Liver (tissue), 9 donors: Measurements from ENCODE around the gene SH3D19. TPM values are rescaled to one million over a fixed set of nuclear protein-coding genes. Genes with fewer than 3 reads are reported as not detected.

Experiments
- DNase-seq: peaks from one replicate; pipeline ENCODE4 v3.0.0-alpha.2; 2017; ENCODE audit warnings: low spot score
- H3K27ac ChIP-seq, 2 donors: one replicate each; pipeline ENCODE4 v1.7.0; 2013; ENCODE audit warnings: inconsistent platforms in 2 of 2, low read length in 2 of 2, control low read depth in 1 of 2, low read depth in 1 of 2, mild to moderate bottlenecking in 1 of 2
- H3K27me3 ChIP-seq, 4 donors: one replicate each; pipeline versions ENCODE4 v1.6.1 to v1.7.0; 2013; ENCODE audit warnings: low read length in 3 of 4, inconsistent platforms in 1 of 4, mild to moderate bottlenecking in 1 of 4, moderate library complexity in 1 of 4; ENCODE audit not compliant: control insufficient read depth in 4 of 4, insufficient read depth in 4 of 4
- H3K36me3 ChIP-seq, 4 donors: one replicate each; pipeline versions ENCODE4 v1.6.1 to v1.7.0; 2013; ENCODE audit warnings: low read length in 3 of 4, mild to moderate bottlenecking in 3 of 4, low read depth in 1 of 4, moderate library complexity in 1 of 4; ENCODE audit not compliant: control insufficient read depth in 4 of 4, insufficient read depth in 3 of 4
- H3K4me1 ChIP-seq, 4 donors: one replicate each; pipeline versions ENCODE4 v1.6.1 to v1.7.0; 2013; ENCODE audit warnings: low read length in 3 of 4, mild to moderate bottlenecking in 3 of 4, moderate library complexity in 1 of 4; ENCODE audit not compliant: control insufficient read depth in 4 of 4, insufficient read depth in 4 of 4
- H3K4me3 ChIP-seq, 3 donors: one replicate each; pipeline versions ENCODE4 v1.6.1 to v1.7.0; 2013; ENCODE audit warnings: low read length in 3 of 3, control low read depth in 1 of 3, low read depth in 1 of 3, mild to moderate bottlenecking in 1 of 3
- H3K9ac ChIP-seq, 2 donors: one replicate each; pipeline ENCODE4 v1.7.0; 2013; ENCODE audit warnings: low read length in 2 of 2, mild to moderate bottlenecking in 2 of 2, moderate library complexity in 2 of 2, control low read depth in 1 of 2, low read depth in 1 of 2
- H3K9me3 ChIP-seq, 4 donors: one replicate each; pipeline versions ENCODE4 v1.6.1 to v1.7.0; 2013; ENCODE audit warnings: low read length in 3 of 4; ENCODE audit not compliant: control insufficient read depth in 4 of 4
- EGR1 ChIP-seq, 2 donors: IDR thresholded peaks; 2 replicates each; pipeline ENCODE4 v1.6.1; 2016 to 2018; ENCODE audit warnings: antibody characterized with exemption in 2 of 2, low read depth in 2 of 2
- FOXA1 ChIP-seq: IDR thresholded peaks from 2 replicates; pipeline ENCODE4 v1.6.1; 2016; ENCODE audit warnings: antibody characterized with exemption
- FOXA2 ChIP-seq: IDR thresholded peaks from 2 replicates; pipeline ENCODE4 v1.6.1; 2016; ENCODE audit warnings: antibody characterized with exemption
- GABPA ChIP-seq, 2 donors: IDR thresholded peaks in 1 of 2; conservative IDR thresholded peaks in 1 of 2; 2 replicates each; pipeline ENCODE4 v1.6.1; 2016; ENCODE audit warnings: antibody characterized with exemption in 2 of 2, mild to moderate bottlenecking in 1 of 2, moderate library complexity in 1 of 2
- HNF4A ChIP-seq, 2 donors: conservative IDR thresholded peaks; 2 replicates each; pipeline ENCODE4 v1.6.1; 2016; ENCODE audit warnings: antibody characterized with exemption in 2 of 2, mild to moderate bottlenecking in 2 of 2
- HNF4G ChIP-seq: IDR thresholded peaks from 2 replicates; pipeline ENCODE4 v1.6.1; 2016; ENCODE audit warnings: antibody characterized with exemption
- JUND ChIP-seq, 2 donors: IDR thresholded peaks; 2 replicates each; pipeline ENCODE4 v1.6.1; 2016; ENCODE audit warnings: antibody characterized with exemption in 2 of 2
- NR2F2 ChIP-seq: IDR thresholded peaks from 2 replicates; pipeline ENCODE4 v1.6.1; 2016; ENCODE audit warnings: antibody characterized with exemption
- RAD21 ChIP-seq, 2 donors: IDR thresholded peaks; 2 replicates each; pipeline ENCODE4 v1.6.1; 2016; ENCODE audit warnings: antibody characterized with exemption in 2 of 2, mild to moderate bottlenecking in 2 of 2
- REST ChIP-seq: IDR thresholded peaks from 2 replicates; pipeline ENCODE4 v1.6.1; 2016; ENCODE audit warnings: antibody characterized with exemption, mild to moderate bottlenecking
- RXRA ChIP-seq, 2 donors: IDR thresholded peaks; 2 replicates each; pipeline ENCODE4 v1.6.1; 2017 to 2018; ENCODE audit warnings: antibody characterized with exemption in 2 of 2, mild to moderate bottlenecking in 1 of 2
- SP1 ChIP-seq: IDR thresholded peaks from 2 replicates; pipeline ENCODE4 v1.6.1; 2018; ENCODE audit warnings: antibody characterized with exemption, mild to moderate bottlenecking
- TAF1 ChIP-seq: conservative IDR thresholded peaks from 2 replicates; pipeline ENCODE4 v1.6.1; 2016; ENCODE audit warnings: antibody characterized with exemption, mild to moderate bottlenecking
- YY1 ChIP-seq: IDR thresholded peaks from 2 replicates; pipeline ENCODE4 v1.6.1; 2016; ENCODE audit warnings: antibody characterized with exemption, mild to moderate bottlenecking
- ZBTB33 ChIP-seq: IDR thresholded peaks from 2 replicates; pipeline ENCODE4 v1.6.1; 2016; ENCODE audit warnings: antibody characterized with exemption
- WGBS: extraction: QIAGEN DNeasy Blood & Tissue Kit; methylation state at CpG from one replicate; pipeline ENCODE4 v1.1.7; 2013; 5-methylcytosine and 5-hydroxymethylcytosine counted together
- polyA plus RNA-seq, 2 donors: library from polyadenylated mRNA; stranded (reverse) in 1 of 2; unstranded in 1 of 2; fragments of 200-250 nt in 1 of 2; fragments of >200 nt in 1 of 2; fragmentation: Nextera tagmentation in 1 of 2; extraction: Ambion mirVana in 1 of 2; gene quantifications; one replicate each; pipeline versions ENCODE4 v1.2.1 to v1.2.3, GENCODE V29; 2013 to 2015
- total RNA-seq, 2 donors: library from RNA; depleted of rRNA; stranded (reverse); fragments of >200 nt; gene quantifications; one replicate each; pipeline ENCODE4 v1.2.3, GENCODE V29; 2014
- TF ChIP-seq, protein P1 (sequence below): IDR thresholded peaks from 2 replicates; pipeline ENCODE4 v1.6.1; 2016; ENCODE audit warnings: antibody characterized with exemption
- TF ChIP-seq, protein P2 (sequence below): fragments of 150-350 bp; IDR thresholded peaks from 2 replicates; pipeline ENCODE4 v1.5.1; 2017; ENCODE audit warnings: improper control_type of control experiment, low read depth, low read length; ENCODE audit not compliant: missing input control
- TF ChIP-seq, protein P3 (sequence below): IDR thresholded peaks from 2 replicates; pipeline ENCODE4 v1.6.1; 2016; ENCODE audit warnings: antibody characterized with exemption
- donor health status: healthy.
- donor health status: healthy.
- donor health status: healthy.
- donor health status: healthy.
- donor health status: healthy.

SH3D19 gene
- total and polyA plus RNA-seq, 4 donors, result 11.0 to 22.2 (median 17.1) TPM

- TF ChIP-seq SP1 (peak; percentile 93), GABPA (IDR thresholded peaks at IDR 0.05 in 1 of 2, conservative IDR thresholded peaks at IDR 0.05 in 1 of 2) (peak in 1 of 2 donors; percentile 57), FOXA2 (peak; percentile 36), RXRA (IDR thresholded peaks at IDR 0.05) (peak; percentile 81 to 93), HNF4G (peak; percentile 83), REST (peak; percentile 67), ZBTB33 (peak; percentile 77), TAF1 (peak; percentile 50), EGR1 (IDR thresholded peaks at IDR 0.05; ENCODE audit: low read depth in 2 of 2) (peak; percentile 64 to 95), RAD21 (IDR thresholded peaks at IDR 0.05) (peak; percentile 28 to 56), HNF4A (conservative IDR thresholded peaks at IDR 0.05) (peak; percentile 91 to 95), JUND (IDR thresholded peaks at IDR 0.05) (peak; percentile 85 to 86), FOXA1 (peak; percentile 67), NR2F2 (no peak), YY1 (peak; percentile 87)
- TF ChIP-seq, protein P1, sequence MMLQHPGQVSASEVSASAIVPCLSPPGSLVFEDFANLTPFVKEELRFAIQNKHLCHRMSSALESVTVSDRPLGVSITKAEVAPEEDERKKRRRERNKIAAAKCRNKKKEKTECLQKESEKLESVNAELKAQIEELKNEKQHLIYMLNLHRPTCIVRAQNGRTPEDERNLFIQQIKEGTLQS, result peak; percentile 84
- TF ChIP-seq, protein P2, sequence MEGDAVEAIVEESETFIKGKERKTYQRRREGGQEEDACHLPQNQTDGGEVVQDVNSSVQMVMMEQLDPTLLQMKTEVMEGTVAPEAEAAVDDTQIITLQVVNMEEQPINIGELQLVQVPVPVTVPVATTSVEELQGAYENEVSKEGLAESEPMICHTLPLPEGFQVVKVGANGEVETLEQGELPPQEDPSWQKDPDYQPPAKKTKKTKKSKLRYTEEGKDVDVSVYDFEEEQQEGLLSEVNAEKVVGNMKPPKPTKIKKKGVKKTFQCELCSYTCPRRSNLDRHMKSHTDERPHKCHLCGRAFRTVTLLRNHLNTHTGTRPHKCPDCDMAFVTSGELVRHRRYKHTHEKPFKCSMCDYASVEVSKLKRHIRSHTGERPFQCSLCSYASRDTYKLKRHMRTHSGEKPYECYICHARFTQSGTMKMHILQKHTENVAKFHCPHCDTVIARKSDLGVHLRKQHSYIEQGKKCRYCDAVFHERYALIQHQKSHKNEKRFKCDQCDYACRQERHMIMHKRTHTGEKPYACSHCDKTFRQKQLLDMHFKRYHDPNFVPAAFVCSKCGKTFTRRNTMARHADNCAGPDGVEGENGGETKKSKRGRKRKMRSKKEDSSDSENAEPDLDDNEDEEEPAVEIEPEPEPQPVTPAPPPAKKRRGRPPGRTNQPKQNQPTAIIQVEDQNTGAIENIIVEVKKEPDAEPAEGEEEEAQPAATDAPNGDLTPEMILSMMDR, result no peak
- TF ChIP-seq, protein P3, sequence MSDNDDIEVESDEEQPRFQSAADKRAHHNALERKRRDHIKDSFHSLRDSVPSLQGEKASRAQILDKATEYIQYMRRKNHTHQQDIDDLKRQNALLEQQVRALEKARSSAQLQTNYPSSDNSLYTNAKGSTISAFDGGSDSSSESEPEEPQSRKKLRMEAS, result peak; percentile 99
- DNase-seq, result no peak
- Histone ChIP-seq H3K9me3 (no peaks in the 10 kb centered on the region), H3K27ac (peak overlapping the region; percentile 62 to 90), H3K4me1 (peaks cover 3 to 34% (median 19%) of the 10 kb centered on the region in 4 donors), H3K9ac (no peak overlapping the region), H3K27me3 (no peaks in the 10 kb centered on the region), H3K4me3 (no peak overlapping the region), H3K36me3 (no peaks in the 10 kb centered on the region)
- WGBS, result 15% methylated on average over 2 of the region's 2 CpGs
These were observed 73.7 kb downstream of the SH3D19 start for GRCh38 chr4:151251603-151252304.
